Measurements from ENCODE around the gene KDM2B.

- TF ChIP-seq GABPA (IDR thresholded peaks at IDR 0.05; ENCODE audit: low read depth) = no peak
- no peak for TF ChIP-seq MTA3 (IDR thresholded peaks at IDR 0.05; ENCODE audit: borderline replicate concordance, low read length)
- TF ChIP-seq CTCF (IDR thresholded peaks at IDR 0.05 in 2 of 3, conservative IDR thresholded peaks at IDR 0.05 in 1 of 3; ENCODE audit: control insufficient read depth in 2 of 3, extremely low read depth in 1 of 3, insufficient read depth in 1 of 3, low read depth in 3 of 3, low read length in 3 of 3) = no peak
- TF ChIP-seq ATF3 (IDR thresholded peaks at IDR 0.05; ENCODE audit: borderline replicate concordance, extremely low read depth, low read depth, low read length) = no peak
These were observed 72.3 kb downstream of the KDM2B start for GRCh38 chr12:121508533-121508932.

Data from GM12878 (cell line).